ENCODE measurements around the gene CUEDC2.

CUEDC2 gene

DNA sequence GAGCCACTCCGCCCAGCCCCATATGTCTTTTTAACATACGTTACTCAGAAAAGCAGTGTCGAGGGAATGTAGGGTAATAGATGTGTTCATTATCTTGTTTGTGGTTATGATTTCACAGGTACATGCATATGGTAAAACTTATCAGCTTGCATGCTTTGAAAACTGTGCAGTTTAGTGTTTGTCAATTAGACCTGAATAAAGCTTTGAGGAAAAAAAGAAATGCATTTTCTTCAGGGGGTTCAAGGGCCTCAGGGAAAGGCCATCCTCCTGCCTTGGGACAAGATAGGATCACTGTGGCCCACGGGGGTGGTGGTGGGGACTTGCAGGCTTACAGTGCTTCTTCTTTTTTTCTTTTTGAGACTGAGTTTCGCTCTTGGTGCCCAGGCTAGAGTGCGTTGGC lies 34.9 kb upstream of the CUEDC2 start:
- Histone ChIP-seq H2AFZ (ENCODE audit: low read depth, low read length, severe bottlenecking) (no peak overlapping the region), H3K4me3 (ENCODE audit: insufficient read depth, low read length, poor library complexity, severe bottlenecking) (no peak overlapping the region), H3K9me2 (replicated peaks; ENCODE audit: insufficient read depth, low read length) (no peaks in the 10 kb centered on the region), H3K36me3 (ENCODE audit: low read length) (no peaks in the 10 kb centered on the region), H4K20me1 (ENCODE audit: low read depth, low read length) (no peaks in the 10 kb centered on the region), H3K27ac (ENCODE audit: low read depth, low read length) (no peak overlapping the region), H3K27me3 (ENCODE audit: low read length) (no peaks in the 10 kb centered on the region), H3F3A (ENCODE audit: insufficient read depth) (0 out of 2 replicates have a peak, but pooled peaks cover 1% of the 10 kb centered on the region), H3K4me2 (ENCODE audit: low read depth, low read length, poor library complexity, severe bottlenecking) (no peak overlapping the region), H3K9ac (ENCODE audit: low read length) (no peak overlapping the region), H3K79me2 (ENCODE audit: insufficient read depth, low read length) (peaks cover 13% of the 10 kb centered on the region), H3K9me3 (ENCODE audit: insufficient read depth, low read length) (no peaks in the 10 kb centered on the region)
- TF ChIP-seq EZH2phosphoT487 (conservative IDR thresholded peaks at IDR 0.05; ENCODE audit: low read length), result no peak
- no peak for TF ChIP-seq CTCF (IDR thresholded peaks at IDR 0.05; ENCODE audit: insufficient read depth, low read length, poor library complexity, severe bottlenecking)

- TF ChIP-seq EZH2phosphoT487 (conservative IDR thresholded peaks at IDR 0.05; ENCODE audit: low read length) (no peak), CTCF (IDR thresholded peaks at IDR 0.05; ENCODE audit: insufficient read depth, low read length, poor library complexity, severe bottlenecking) (no peak)
- Histone ChIP-seq H3K27me3 (ENCODE audit: low read length) (no peaks in the 10 kb centered on the region), H3F3A (ENCODE audit: insufficient read depth) (0 out of 2 replicates have a peak, but pooled peaks cover 3% of the 10 kb centered on the region), H3K36me3 (ENCODE audit: low read length) (no peaks in the 10 kb centered on the region), H3K27ac (ENCODE audit: low read depth, low read length) (no peak overlapping the region), H3K4me2 (ENCODE audit: low read depth, low read length, poor library complexity, severe bottlenecking) (no peak overlapping the region), H3K9ac (ENCODE audit: low read length) (no peak overlapping the region), H3K4me3 (ENCODE audit: insufficient read depth, low read length, poor library complexity, severe bottlenecking) (no peak overlapping the region), H3K9me3 (ENCODE audit: insufficient read depth, low read length) (no peaks in the 10 kb centered on the region), H4K20me1 (ENCODE audit: low read depth, low read length) (no peaks in the 10 kb centered on the region), H2AFZ (ENCODE audit: low read depth, low read length, severe bottlenecking) (no peak overlapping the region), H3K9me2 (replicated peaks; ENCODE audit: insufficient read depth, low read length) (no peaks in the 10 kb centered on the region), H3K79me2 (ENCODE audit: insufficient read depth, low read length) (peaks cover 20% of the 10 kb centered on the region)
These were observed 33.1 kb upstream of the CUEDC2 start for GRCh38 chr10:102465466-102465865.

DNA sequence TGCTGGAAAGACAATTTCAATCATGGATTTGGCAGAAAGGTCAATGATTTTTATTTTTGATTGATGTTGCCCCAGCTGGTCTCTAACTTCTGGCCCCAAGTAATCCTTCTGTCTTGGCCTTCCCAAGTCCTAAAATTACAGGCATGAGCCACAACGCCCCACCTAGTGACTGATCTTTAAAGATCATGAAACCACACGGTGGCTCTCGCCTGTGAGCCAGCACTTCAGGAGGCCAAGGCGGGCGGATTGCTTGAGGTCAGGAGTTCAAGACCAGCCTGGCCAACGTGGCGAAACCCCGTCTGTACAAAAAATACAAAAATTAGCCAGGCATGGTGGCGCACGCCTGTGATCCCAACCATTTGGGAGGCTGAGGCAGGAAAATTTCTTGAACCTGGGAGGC lies 31.6 kb upstream of the CUEDC2 start:
- Histone ChIP-seq H4K20me1 (ENCODE audit: low read depth, low read length) (no peaks in the 10 kb centered on the region), H3K9me2 (replicated peaks; ENCODE audit: insufficient read depth, low read length) (no peaks in the 10 kb centered on the region), H3K27me3 (ENCODE audit: low read length) (no peaks in the 10 kb centered on the region), H3K27ac (ENCODE audit: low read depth, low read length) (no peak overlapping the region), H3K4me2 (ENCODE audit: low read depth, low read length, poor library complexity, severe bottlenecking) (no peak overlapping the region), H3K79me2 (ENCODE audit: insufficient read depth, low read length) (peaks cover 20% of the 10 kb centered on the region), H3K9me3 (ENCODE audit: insufficient read depth, low read length) (no peaks in the 10 kb centered on the region), H3K9ac (ENCODE audit: low read length) (no peak overlapping the region), H3K36me3 (ENCODE audit: low read length) (no peaks in the 10 kb centered on the region), H3K4me3 (ENCODE audit: insufficient read depth, low read length, poor library complexity, severe bottlenecking) (no peak overlapping the region), H3F3A (ENCODE audit: insufficient read depth) (peaks cover 3% of the 10 kb centered on the region; the same call in 1 of the 2 replicates), H2AFZ (ENCODE audit: low read depth, low read length, severe bottlenecking) (no peak overlapping the region)
- no peak for TF ChIP-seq CTCF (IDR thresholded peaks at IDR 0.05; ENCODE audit: insufficient read depth, low read length, poor library complexity, severe bottlenecking)
- no peak for TF ChIP-seq EZH2phosphoT487 (conservative IDR thresholded peaks at IDR 0.05; ENCODE audit: low read length)
